ENCODE results near the gene CERS4.
A peak's percentile ranks its signal among the peaks of the same experiment; 100 is the strongest.
"Not testable (repeated sequence)": the region's sequence is repeated elsewhere in the genome, so short reads cannot be mapped to it uniquely, and the experiment has no call there.

Gene CERS4, protein sequence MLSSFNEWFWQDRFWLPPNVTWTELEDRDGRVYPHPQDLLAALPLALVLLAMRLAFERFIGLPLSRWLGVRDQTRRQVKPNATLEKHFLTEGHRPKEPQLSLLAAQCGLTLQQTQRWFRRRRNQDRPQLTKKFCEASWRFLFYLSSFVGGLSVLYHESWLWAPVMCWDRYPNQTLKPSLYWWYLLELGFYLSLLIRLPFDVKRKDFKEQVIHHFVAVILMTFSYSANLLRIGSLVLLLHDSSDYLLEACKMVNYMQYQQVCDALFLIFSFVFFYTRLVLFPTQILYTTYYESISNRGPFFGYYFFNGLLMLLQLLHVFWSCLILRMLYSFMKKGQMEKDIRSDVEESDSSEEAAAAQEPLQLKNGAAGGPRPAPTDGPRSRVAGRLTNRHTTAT

DNA sequence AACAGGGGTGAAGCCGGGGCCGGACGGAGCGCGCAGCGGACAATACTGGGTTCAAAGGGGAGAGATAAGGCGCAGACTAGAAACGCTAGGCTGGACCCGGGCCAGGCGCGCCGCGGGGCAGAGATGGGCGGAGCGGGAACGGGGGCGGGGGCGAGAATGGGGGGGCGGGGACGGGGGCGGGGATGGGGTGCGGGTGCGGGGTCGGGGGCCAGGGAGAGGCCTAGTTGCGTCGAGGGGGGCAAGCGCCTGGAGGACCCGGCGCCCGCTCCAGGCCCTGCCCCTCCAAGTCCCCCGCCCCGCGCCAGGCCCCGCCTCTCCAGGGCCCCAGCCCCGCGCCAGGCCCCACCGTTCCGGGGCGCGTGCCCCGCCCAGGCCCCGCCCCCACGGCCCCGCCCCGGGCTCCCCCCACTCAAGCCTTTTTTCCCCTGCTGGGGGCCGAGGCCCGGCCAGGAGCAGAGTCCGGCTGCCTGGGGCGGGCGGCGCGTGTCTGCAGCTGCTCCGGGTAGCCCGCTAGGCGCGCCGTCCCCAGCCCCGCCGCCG lies at the start of gene CERS4:
Gene CERS4 (plus strand): TSS at position 449 of the 540 bp plus-strand sequence. CDS start 41,707 bp downstream, outside the sequence.
- TF ChIP-seq GATA1 (IDR thresholded peaks at IDR 0.05; ENCODE audit: low read depth, low read length) (no peak), POLR2A (IDR thresholded peaks at IDR 0.05; ENCODE audit: low read length) (no peak)
- DNase-seq, result peak; percentile 68

DNA sequence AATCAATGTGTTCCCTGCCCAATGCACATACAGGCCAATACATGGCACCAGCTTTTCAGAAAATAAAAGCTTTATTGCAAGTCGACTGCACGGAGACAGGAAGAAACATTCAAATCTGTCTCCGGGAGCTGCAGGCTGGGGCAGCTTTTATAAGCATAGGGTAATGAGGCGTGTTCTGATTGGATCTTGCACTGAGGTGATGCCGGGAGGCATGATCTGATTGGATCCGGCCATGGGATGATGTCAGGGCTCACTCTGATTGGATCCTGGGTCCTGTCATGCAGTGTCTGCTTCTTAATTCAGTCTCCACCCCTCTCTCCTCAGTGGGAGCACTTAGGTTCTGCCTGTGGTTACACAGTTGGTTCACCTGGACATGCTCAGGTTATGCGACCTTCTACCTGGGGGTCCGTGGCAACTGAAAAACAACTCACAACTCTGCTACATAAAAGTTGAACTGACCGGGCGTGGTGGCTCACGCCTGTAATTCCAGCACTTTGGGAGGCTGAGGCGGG lies 48.0 kb upstream of the CERS4 start:
- peak in 1 of 2 experiments; percentile 11 for DNase-seq
- no peak for TF ChIP-seq POLR2A (IDR thresholded peaks at IDR 0.05; ENCODE audit: low read length)
- no peak for TF ChIP-seq GATA1 (IDR thresholded peaks at IDR 0.05; ENCODE audit: low read depth, low read length)

DNA sequence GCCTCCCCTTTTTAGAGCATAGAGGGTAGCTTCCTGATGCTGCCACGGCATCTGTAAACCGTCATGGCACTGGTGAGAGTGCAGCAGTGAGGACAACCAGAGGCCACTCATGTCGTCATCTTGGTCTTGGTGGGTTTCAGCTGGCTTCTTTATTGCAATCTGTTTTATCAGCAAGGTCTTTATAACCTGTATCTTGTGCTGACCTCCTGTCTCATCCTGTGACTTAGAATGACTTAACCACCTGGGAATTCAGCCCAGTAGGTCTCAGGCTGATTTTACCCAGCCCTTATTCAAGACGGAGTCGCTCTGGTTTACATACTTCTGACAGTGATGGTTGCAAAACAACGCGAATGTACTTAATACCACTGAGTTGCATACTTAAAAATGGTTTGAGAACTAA lies 45.4 kb upstream of the CERS4 start:
- no peak for TF ChIP-seq GATA1 (IDR thresholded peaks at IDR 0.05; ENCODE audit: low read depth, low read length)
- TF ChIP-seq POLR2A (IDR thresholded peaks at IDR 0.05; ENCODE audit: low read length), result no peak
- no peak for DNase-seq

DNA sequence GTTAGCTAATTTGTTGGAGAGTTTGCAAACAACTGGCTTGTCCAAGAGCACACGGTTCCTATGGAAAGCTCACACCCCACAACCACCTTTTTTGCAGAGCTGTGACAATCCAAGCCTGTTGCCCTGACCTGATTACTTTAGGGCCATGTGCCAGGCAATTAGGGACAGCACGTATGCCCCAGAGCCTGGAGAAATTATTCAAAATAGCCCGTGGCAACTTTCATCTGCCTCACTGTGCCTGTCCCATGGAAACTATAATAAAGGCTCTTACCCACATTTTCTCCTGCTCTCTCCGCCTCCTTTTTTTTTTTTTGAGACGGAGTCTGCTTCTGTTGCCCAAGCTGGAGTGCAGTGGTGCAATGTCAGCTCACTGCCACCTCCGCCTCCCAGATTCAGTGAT lies 41.2 kb upstream of the CERS4 start:
- TF ChIP-seq POLR2A (IDR thresholded peaks at IDR 0.05; ENCODE audit: low read length) (no peak), GATA1 (IDR thresholded peaks at IDR 0.05; ENCODE audit: low read depth, low read length) (no peak)
- DNase-seq, result no peak

DNA sequence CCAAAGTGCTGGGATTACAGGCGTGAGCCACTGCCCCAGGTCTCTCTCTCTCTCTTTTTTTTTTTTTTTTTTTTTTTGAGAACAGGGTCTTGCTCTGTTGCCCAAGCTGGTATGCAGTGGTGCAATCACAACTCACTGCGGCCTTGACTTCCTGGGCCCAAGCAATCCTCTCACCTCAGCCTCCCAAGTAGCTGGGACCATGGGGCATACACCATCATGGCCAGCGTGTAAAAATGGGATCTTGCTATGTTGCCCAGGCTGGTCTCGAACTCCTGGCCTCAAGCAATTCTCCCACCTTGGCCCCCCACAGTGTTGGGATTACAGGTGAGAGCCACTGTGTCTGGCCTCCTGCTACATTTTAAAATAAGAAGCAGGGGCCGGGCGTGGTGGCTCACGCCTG lies 40.6 kb upstream of the CERS4 start:
- no peak for DNase-seq
- no peak for TF ChIP-seq GATA1 (IDR thresholded peaks at IDR 0.05; ENCODE audit: low read depth, low read length)
- no peak for TF ChIP-seq POLR2A (IDR thresholded peaks at IDR 0.05; ENCODE audit: low read length)

DNA sequence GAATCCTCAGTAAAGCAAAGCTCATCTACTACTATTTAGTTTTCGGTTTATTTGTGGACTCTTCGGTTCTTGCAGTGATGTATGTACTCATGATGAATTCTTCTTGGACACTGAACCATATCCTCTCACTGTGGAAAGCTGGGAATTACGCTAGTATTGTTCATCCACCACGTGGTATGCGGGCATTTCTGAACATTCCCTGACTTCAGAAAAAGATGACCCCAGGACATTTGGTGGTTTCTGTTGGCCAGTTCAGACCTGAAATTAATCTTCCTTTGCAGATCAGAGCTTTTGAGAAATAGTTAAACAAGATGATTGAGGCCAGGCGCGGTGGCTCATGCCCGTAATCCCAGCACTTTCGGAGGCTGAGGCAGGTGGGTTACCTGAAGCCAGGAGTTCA lies 34.5 kb upstream of the CERS4 start:
- no peak for TF ChIP-seq GATA1 (IDR thresholded peaks at IDR 0.05; ENCODE audit: low read depth, low read length)
- TF ChIP-seq POLR2A (IDR thresholded peaks at IDR 0.05; ENCODE audit: low read length), result no peak
- no peak for DNase-seq

DNA sequence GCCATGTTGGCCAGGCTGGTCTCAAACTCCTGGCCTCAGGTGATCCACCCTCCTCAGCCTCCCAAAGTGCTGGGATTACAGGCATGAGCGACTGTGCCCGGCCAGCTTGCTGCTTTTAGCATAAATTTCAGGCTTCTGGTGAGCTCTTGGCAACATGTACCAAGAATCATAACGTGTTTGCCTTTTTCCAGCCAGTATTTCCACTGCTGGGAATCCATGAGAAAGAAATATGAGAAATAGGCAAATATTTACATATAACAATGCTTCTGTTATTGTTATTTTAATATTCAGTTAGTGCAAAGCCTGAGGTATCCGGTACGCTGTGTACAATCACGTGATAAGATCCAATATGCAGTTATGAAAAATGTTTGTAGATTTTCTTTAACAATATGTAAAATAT lies 29.2 kb upstream of the CERS4 start:
- TF ChIP-seq POLR2A (IDR thresholded peaks at IDR 0.05; ENCODE audit: low read length), result no peak
- TF ChIP-seq GATA1 (IDR thresholded peaks at IDR 0.05; ENCODE audit: low read depth, low read length), result no peak
- no peak for DNase-seq

DNA sequence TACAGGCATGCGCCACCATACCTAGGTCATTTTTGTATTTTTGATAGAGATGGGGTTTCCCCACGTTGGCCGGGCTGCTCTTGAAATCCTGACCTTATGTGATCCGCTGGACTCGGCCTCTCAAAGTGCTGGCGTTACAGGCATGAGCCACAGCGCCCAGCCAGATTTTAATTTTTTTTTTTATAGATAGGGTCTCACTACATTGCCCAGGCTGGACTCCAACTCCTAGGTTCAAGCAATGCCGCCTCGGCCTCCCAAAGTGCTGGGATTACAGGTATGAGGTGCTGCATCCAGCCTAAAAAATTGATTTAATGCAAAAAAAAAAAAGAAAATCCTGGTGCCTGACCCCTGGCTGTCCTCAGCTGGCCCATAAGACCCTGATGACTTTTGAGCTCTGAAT lies 24.9 kb upstream of the CERS4 start:
- TF ChIP-seq POLR2A (IDR thresholded peaks at IDR 0.05; ENCODE audit: low read length) (no peak), GATA1 (IDR thresholded peaks at IDR 0.05; ENCODE audit: low read depth, low read length) (no peak)
- no peak for DNase-seq

DNA sequence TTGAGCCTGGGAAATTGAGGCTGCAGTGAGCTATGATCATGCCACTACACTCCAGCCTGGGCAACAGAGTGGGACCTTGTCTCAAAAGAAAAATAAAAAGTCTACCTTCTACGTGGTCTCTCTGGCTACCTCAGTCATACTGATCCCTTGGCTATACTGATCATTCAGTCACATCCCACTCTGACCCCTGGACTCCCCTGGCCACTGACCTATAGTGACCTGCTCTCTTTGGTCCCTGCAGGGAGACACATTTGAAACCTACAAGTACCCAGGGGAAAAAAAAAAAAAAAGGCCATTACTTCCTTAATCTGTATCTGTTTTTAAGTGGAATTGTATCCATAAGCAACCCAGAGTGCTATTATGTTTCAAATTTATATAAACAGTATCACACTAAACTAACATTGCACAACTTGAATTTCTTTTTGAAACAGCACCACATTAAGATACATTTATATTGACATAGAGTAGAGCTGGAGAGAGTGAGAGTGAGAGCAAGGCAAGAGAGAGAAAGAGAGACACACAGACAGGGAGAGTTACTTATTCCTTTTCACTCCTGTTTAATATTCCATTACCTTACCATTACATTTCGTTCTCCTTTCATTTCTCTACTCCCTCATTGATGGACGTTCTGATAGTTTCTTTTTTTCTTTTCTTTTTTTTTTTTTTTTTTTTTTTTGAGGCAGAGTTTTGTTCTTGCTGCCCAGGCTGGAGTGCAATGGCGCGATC lies 23.7 kb upstream of the CERS4 start:
- DNase-seq, result no peak
- no peak for TF ChIP-seq POLR2A (IDR thresholded peaks at IDR 0.05; ENCODE audit: low read length)
- TF ChIP-seq GATA1 (IDR thresholded peaks at IDR 0.05; ENCODE audit: low read depth, low read length), result no peak

DNA sequence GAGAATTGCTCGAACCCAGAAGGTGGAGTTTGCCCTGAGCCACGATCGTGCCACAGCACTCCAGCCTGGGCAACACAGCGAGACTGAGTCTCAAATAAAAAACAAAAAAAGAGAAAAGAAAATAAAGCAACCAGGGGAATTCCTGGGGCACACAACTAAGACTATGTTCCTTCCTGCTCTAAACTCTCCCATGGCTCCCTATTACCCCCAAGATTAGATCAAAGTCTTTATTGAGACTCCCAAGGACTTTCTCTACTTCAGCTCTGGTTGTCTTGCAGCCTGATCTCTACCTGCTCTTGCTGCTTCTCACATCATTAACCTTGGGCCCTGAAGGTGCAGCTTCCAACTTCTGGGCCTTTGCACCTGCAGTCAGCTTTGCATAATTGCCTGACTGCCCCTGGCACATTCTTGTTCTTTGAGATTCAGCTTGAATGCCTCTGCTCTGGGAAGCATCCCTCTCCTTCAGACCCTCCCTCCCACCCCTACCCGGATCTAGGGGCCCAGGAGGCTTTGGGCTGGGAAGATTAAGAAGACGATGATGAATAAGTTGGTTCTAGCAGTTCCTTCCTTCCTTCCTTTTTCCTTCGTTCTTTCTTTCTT lies 16.8 kb upstream of the CERS4 start:
- no peak for DNase-seq
- no peak for TF ChIP-seq GATA1 (IDR thresholded peaks at IDR 0.05; ENCODE audit: low read depth, low read length)
- TF ChIP-seq POLR2A (IDR thresholded peaks at IDR 0.05; ENCODE audit: low read length), result no peak

DNA sequence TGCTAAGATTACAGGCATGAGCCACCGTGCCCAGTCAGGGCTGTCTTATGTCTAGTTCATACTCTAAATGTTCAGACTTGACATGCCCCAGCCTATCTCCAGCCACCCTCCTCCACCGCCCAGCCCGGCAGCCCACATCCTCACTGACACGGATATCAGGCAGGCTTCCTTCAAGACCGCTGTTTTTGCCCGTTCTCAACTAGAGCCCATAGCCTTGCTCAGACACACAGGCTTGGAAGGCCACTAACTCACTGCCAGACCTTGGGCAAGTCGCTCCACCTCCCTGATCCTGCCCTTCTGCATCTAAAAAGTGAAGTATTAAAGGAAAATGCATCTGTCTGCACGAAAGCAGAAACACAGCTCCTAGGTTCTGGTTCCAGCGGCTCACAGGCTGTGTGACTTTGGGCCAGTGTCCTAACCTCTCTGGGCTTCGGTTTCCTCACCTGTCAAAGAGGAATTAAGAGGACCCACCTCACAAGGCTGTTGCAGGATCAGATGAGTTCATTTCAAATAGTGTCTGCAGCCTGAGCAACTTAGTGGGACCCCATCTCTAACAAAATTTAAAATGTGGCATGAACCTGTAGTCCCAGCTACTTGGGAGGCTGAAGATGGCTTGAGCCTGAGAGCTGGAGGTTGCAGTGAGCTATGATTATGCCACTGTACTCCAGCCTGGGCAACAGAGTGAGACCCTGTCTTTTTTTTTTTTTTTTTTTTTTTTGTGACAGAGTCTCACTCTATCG lies 14.5 kb upstream of the CERS4 start:
- TF ChIP-seq POLR2A (IDR thresholded peaks at IDR 0.05; ENCODE audit: low read length) (no peak), GATA1 (IDR thresholded peaks at IDR 0.05; ENCODE audit: low read depth, low read length) (no peak)
- no peak for DNase-seq

DNA sequence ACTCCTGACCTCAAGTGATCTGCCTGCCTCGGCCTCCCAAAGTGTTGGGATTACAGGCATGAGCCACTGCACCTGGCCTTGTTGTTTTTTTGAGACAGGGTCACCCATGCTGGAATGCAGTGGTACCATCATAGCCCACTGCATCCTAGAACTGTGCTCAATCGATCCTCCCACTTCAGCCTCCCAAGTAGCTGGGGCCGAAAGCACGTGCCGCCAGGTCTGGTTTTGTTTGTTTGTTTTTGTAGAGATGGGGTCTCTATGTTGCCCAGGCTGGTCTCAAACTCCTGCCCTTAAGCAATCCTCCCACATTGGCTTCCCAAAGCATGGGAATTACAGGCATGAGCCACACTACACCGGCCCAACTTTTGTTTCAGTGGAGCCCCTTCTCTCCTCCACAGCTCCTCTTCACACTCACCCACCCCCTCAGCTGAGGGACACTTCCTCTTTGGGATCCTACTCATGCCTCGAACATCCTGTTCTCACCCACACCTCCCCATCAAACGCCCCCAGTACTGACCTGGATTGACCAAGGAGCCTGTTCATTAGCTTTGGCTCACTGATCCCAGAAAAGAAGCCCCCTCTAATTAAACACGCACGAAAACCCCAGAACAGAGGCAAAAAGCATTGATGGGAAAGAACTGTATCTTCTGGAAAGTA lies 12.8 kb upstream of the CERS4 start:
- DNase-seq, result no peak
- TF ChIP-seq POLR2A (IDR thresholded peaks at IDR 0.05; ENCODE audit: low read length) (no peak), GATA1 (IDR thresholded peaks at IDR 0.05; ENCODE audit: low read depth, low read length) (no peak)

DNA sequence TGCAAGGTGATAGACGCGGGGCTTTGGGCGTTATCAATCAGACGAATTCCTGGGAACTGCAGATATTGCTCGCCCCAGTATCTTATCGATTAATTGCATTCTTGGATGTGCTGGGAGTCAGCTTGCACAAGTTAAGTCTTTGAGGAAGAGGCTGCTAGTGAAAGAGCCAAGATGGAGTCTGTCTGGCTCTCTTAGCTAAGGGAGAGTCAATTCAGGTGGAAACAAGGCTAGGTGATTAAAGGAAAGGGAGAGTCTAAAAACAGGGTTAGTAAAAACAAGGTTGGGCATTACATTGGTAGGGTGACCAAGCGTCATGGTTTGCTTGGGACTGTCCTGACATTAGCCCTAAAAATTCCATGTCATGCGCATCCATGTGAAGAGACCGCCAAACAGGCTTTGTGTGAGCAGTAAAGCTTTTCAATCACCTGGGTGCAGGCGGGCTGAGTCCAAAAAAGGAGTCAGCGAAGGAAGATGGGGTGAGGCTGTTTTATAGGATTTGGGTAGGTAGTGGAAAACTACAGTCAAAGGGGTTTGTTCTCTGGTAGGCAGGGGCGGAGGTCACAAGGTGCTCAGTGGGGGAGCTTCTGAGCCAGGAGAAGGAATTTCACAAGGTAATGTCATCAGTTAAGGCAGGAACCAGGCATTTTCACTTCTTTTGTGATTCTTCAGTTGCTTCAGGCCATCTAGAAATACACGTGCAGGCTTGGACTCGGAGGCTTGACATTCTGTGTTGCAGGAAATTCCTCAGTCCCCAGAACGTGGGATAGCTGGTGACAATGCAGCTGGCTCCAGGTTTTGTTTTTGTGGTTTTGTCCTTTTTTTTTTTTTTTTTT lies 5.7 kb upstream of the CERS4 start:
- not testable (repeated sequence) for DNase-seq
